HG03135 (cell line): ENCODE data around the gene CCDC81.

Experiments used
- ATAC-seq: cut with Tn5 transposase; IDR thresholded peaks from one replicate; pipeline ENCODE4 v1.9.1; 2021; ENCODE audit warnings: mild to moderate bottlenecking, moderate library complexity; ENCODE audit not compliant: unreplicated experiment

CCDC81 gene

DNA sequence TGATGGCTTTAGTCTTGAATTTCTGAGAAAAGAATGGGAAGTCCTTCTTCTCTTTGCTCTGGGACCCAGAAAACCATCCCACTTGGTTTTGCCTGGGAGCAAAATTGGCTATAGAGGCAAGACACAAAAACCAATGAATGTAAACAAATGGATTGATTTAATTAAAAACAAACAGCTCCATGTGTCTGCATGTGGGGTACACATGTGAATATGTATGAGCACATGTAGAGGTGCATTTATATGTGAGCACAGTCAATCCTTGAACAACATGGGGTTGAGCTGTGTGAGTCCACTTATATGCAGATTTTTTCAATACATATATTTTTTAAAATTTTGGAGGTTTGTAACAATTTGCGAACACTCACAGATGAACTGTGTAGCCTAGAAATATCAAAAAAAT is 87.2 kb downstream of the CCDC81 start:
- no peak for ATAC-seq

GRCh38 chr11:86463120-86463519 is 88.4 kb downstream of the CCDC81 start:
- ATAC-seq: no peak

DNA sequence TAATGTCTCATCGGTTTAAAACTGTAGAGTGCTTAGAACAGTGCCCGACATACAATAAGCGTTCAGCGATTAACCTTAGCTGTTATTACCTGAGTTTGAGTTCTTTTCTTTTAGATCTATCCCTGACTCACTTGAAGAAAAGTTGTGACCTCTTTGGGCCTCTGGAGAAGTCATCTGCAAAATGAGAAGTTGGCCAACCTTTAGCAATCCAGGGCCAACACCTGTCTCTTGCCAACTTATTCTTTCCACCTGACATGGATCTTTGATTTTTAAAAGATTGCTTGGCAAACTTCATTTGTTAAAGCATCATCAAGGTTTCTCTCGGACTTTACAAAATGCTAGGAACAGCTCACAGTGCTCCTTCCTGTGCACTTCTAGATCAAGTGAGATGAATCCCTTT is 89.3 kb downstream of the CCDC81 start:
- ATAC-seq: no peak

DNA sequence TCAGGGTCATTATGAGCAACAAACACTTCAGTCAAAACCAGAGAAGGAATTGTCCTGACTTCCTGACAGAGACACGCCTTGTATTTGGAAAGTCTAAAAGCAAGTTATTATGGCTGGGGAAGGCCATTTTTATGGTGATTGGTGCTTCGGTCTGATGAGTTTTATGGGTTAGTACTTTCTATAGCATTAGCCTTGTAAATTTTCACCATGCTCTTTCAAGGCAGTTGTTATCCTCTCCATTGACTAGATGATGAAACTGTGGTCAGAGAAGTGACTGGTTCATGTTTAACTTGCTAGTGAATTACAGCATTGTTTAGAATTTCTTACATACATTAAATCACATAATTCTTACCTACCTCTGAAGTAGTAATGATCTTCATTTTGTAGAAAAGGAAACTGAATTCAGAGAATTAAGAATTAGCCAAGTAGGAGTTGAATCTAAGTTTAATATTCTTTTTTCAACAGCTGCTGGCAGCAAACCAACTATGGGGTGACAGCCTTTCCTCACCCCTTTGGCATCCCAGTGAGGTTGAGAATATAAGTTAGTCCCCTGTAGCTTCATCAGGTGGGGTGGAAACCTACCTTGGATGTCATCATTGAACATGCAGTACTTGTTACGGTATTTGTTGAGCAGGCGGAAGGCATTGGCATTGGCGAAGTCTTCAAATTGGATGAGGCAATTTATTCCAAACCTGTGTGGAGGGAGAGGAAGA is 90.0 kb downstream of the CCDC81 start:
- ATAC-seq: no peak

- ATAC-seq: no peak
These were observed 93.5 kb downstream of the CCDC81 start for GRCh38 chr11:86468169-86468568.

GRCh38 chr11:86469491-86470388 is 95.1 kb downstream of the CCDC81 start:
- no peak for ATAC-seq
